ENCODE results near the gene P4HB. TPM values are rescaled to one million over a fixed set of nuclear protein-coding genes. Genes with fewer than 3 reads are reported as not detected.

Gene P4HB
- total and polyA plus RNA-seq, 10 of the 15 experiments (the other 5 are each of a cell fraction or from before 2014, with no cell fraction given) = 4.7 to 549 (median 361) TPM

DNA sequence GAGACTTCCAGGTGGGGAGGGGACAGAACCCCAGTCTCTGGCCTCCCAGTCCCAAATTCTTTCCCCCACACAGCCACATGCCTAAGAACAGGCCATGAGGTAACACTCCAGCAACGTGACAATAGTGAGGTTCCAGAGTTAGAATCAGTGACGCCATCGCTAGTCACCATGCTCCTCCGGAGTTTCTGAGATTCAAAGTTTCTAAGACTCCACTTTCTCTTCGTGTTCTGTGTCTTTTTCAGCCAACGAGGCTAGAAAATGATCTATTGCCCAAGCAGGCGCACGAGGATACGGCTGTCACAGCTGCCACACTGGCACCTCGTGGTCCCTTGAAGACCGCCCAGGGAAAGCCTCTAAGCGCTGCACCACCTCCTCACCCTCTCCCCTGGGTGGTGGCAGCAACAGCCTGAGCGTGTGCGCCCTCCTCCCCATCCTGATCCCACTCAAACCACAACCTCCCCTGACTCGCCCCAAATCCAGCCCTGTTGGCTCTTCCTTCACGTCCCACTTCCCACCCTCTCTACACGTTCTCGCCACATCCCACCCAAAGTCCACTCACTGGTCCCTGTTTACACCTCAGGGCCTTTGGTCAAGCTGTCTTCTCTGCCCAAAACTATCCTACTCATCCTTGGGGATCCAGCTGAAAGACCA, 28.3 kb downstream of the P4HB start (continued):
- no peak for TF ChIP-seq ZNF274 (IDR thresholded peaks at IDR 0.05; ENCODE audit: insufficient read depth, insufficient read length)
- TF ChIP-seq CREM (IDR thresholded peaks at IDR 0.05; ENCODE audit: low read depth) = no peak
- no peak for TF ChIP-seq ZNF622 (IDR thresholded peaks at IDR 0.05)
- TF ChIP-seq SMC3 (IDR thresholded peaks at IDR 0.05; ENCODE audit: borderline replicate concordance, low read length) = no peak
- TF ChIP-seq MTA3 (IDR thresholded peaks at IDR 0.05; ENCODE audit: borderline replicate concordance, low read length) = no peak
- TF ChIP-seq LARP7 (IDR thresholded peaks at IDR 0.05) = no peak
- TF ChIP-seq POU2F2 (IDR thresholded peaks at IDR 0.05; ENCODE audit: borderline replicate concordance, low read depth, low read length) = no peak
- no peak for TF ChIP-seq TCF3 (IDR thresholded peaks at IDR 0.05; ENCODE audit: borderline replicate concordance, insufficient read depth, low read depth, low read length)
- no peak for TF ChIP-seq CHD4 (IDR thresholded peaks at IDR 0.05)
- TF ChIP-seq, protein P1, sequence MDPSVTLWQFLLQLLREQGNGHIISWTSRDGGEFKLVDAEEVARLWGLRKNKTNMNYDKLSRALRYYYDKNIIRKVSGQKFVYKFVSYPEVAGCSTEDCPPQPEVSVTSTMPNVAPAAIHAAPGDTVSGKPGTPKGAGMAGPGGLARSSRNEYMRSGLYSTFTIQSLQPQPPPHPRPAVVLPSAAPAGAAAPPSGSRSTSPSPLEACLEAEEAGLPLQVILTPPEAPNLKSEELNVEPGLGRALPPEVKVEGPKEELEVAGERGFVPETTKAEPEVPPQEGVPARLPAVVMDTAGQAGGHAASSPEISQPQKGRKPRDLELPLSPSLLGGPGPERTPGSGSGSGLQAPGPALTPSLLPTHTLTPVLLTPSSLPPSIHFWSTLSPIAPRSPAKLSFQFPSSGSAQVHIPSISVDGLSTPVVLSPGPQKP (IDR thresholded peaks at IDR 0.05; ENCODE audit: low read depth, low read length) = no peak
- no peak for TF ChIP-seq HCFC1 (IDR thresholded peaks at IDR 0.05; ENCODE audit: low read length)
- TF ChIP-seq, protein P2, sequence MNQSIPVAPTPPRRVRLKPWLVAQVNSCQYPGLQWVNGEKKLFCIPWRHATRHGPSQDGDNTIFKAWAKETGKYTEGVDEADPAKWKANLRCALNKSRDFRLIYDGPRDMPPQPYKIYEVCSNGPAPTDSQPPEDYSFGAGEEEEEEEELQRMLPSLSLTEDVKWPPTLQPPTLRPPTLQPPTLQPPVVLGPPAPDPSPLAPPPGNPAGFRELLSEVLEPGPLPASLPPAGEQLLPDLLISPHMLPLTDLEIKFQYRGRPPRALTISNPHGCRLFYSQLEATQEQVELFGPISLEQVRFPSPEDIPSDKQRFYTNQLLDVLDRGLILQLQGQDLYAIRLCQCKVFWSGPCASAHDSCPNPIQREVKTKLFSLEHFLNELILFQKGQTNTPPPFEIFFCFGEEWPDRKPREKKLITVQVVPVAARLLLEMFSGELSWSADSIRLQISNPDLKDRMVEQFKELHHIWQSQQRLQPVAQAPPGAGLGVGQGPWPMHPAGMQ (IDR thresholded peaks at IDR 0.05; ENCODE audit: borderline replicate concordance) = no peak
- no peak for TF ChIP-seq MEF2A (IDR thresholded peaks at IDR 0.05; ENCODE audit: insufficient read depth, low read depth, low read length)
- no peak for TF ChIP-seq ASH2L (IDR thresholded peaks at IDR 0.05; ENCODE audit: borderline replicate concordance, low read depth)
- TF ChIP-seq FOXK2 (IDR thresholded peaks at IDR 0.05) = no peak
- peak; percentile 26; the same call in 1 of the 2 replicates for TF ChIP-seq EED (IDR thresholded peaks at IDR 0.05; ENCODE audit: low read depth)
- no peak for TF ChIP-seq SMARCA5 (IDR thresholded peaks at IDR 0.05)
- TF ChIP-seq, protein P3, sequence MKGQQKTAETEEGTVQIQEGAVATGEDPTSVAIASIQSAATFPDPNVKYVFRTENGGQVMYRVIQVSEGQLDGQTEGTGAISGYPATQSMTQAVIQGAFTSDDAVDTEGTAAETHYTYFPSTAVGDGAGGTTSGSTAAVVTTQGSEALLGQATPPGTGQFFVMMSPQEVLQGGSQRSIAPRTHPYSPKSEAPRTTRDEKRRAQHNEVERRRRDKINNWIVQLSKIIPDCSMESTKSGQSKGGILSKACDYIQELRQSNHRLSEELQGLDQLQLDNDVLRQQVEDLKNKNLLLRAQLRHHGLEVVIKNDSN (IDR thresholded peaks at IDR 0.05; ENCODE audit: borderline replicate concordance, extremely low read length, insufficient read depth, low read depth, low read length) = peak; percentile 6
- no peak for TF ChIP-seq BCL11A (IDR thresholded peaks at IDR 0.05; ENCODE audit: low read depth, low read length)
- no peak for TF ChIP-seq JUNB (IDR thresholded peaks at IDR 0.05)
- peak; percentile 15 for TF ChIP-seq RUNX3 (IDR thresholded peaks at IDR 0.05; ENCODE audit: low read length)
- no peak for TF ChIP-seq BRCA1 (IDR thresholded peaks at IDR 0.05; ENCODE audit: low read depth, low read length)
- TF ChIP-seq HDGF (IDR thresholded peaks at IDR 0.05) = peak; percentile 91; the same call in 1 of the 2 replicates
- TF ChIP-seq, protein P4, sequence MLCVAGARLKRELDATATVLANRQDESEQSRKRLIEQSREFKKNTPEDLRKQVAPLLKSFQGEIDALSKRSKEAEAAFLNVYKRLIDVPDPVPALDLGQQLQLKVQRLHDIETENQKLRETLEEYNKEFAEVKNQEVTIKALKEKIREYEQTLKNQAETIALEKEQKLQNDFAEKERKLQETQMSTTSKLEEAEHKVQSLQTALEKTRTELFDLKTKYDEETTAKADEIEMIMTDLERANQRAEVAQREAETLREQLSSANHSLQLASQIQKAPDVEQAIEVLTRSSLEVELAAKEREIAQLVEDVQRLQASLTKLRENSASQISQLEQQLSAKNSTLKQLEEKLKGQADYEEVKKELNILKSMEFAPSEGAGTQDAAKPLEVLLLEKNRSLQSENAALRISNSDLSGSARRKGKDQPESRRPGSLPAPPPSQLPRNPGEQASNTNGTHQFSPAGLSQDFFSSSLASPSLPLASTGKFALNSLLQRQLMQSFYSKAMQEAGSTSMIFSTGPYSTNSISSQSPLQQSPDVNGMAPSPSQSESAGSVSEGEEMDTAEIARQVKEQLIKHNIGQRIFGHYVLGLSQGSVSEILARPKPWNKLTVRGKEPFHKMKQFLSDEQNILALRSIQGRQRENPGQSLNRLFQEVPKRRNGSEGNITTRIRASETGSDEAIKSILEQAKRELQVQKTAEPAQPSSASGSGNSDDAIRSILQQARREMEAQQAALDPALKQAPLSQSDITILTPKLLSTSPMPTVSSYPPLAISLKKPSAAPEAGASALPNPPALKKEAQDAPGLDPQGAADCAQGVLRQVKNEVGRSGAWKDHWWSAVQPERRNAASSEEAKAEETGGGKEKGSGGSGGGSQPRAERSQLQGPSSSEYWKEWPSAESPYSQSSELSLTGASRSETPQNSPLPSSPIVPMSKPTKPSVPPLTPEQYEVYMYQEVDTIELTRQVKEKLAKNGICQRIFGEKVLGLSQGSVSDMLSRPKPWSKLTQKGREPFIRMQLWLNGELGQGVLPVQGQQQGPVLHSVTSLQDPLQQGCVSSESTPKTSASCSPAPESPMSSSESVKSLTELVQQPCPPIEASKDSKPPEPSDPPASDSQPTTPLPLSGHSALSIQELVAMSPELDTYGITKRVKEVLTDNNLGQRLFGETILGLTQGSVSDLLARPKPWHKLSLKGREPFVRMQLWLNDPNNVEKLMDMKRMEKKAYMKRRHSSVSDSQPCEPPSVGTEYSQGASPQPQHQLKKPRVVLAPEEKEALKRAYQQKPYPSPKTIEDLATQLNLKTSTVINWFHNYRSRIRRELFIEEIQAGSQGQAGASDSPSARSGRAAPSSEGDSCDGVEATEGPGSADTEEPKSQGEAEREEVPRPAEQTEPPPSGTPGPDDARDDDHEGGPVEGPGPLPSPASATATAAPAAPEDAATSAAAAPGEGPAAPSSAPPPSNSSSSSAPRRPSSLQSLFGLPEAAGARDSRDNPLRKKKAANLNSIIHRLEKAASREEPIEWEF (IDR thresholded peaks at IDR 0.05; ENCODE audit: insufficient replicate concordance, low read depth, low read length) = no peak
- TF ChIP-seq, protein P5, sequence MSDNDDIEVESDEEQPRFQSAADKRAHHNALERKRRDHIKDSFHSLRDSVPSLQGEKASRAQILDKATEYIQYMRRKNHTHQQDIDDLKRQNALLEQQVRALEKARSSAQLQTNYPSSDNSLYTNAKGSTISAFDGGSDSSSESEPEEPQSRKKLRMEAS (IDR thresholded peaks at IDR 0.05; ENCODE audit: low read depth, low read length) = 0 out of 2 replicates have a peak, but pooled peaks have one; percentile 28
